ENCODE data around the gene REXO2. TPM values are rescaled to one million over a fixed set of nuclear protein-coding genes. Genes with fewer than 3 reads are reported as not detected.

REXO2 gene
- polyA plus RNA-seq (ENCODE audit: insufficient read length in 4 of 4) = 100 to 1,000 TPM; 114 to 127 (median 116) TPM

- peak; percentile 77 to 88 (median 86) for DNase-seq (ENCODE audit: low read depth in 4 of 4, low spot score in 3 of 4)
Observed at GRCh38 chr11:114439229-114440120, at the start of gene REXO2. Gene REXO2, plus strand, starts transcription at chr11:114439467. Its CDS starts 62 bp downstream, at chr11:114439529.

GRCh38 chr11:114392735-114393667, 46.3 kb upstream of the REXO2 start:
- DNase-seq (ENCODE audit: low read depth in 4 of 4, low spot score in 3 of 4) = no peak

GRCh38 chr11:114395736-114396135, 43.5 kb upstream of the REXO2 start:
- no peak for DNase-seq (ENCODE audit: low read depth in 4 of 4, low spot score in 3 of 4)

GRCh38 chr11:114396916-114397315, 42.4 kb upstream of the REXO2 start:
- DNase-seq (ENCODE audit: low read depth in 4 of 4, low spot score in 3 of 4) = no peak

GRCh38 chr11:114397349-114397982, 41.8 kb upstream of the REXO2 start:
- DNase-seq (ENCODE audit: low read depth in 4 of 4, low spot score in 3 of 4) = no peak

GRCh38 chr11:114398303-114398920, 40.9 kb upstream of the REXO2 start:
- DNase-seq (ENCODE audit: low read depth in 4 of 4, low spot score in 3 of 4) = no peak

- DNase-seq (ENCODE audit: low read depth in 4 of 4, low spot score in 3 of 4) = peak in 3 of 4 donors; percentile 34 to 53 (median 51)
Observed at GRCh38 chr11:114399490-114400215, 39.6 kb upstream of the REXO2 start.

GRCh38 chr11:114400216-114400914, 38.9 kb upstream of the REXO2 start, which contains the start of the genes C11orf71 and RBM7:
Gene C11orf71, minus strand, starts transcription at chr11:114400511. Its CDS starts 180 bp downstream, at chr11:114400331.
Gene RBM7, plus strand, starts transcription at chr11:114400666. Its CDS starts 6 bp downstream, at chr11:114400672.
- peak; percentile 92 to 98 (median 96) for DNase-seq (ENCODE audit: low read depth in 4 of 4, low spot score in 3 of 4)

GRCh38 chr11:114400915-114401223, 38.4 kb upstream of the REXO2 start:
- DNase-seq (ENCODE audit: low read depth in 4 of 4, low spot score in 3 of 4) = no peak

- DNase-seq (ENCODE audit: low read depth in 4 of 4, low spot score in 3 of 4) = peak in 1 of 4 donors; percentile 18
Observed at GRCh38 chr11:114401311-114401710, 38.0 kb upstream of the REXO2 start.

GRCh38 chr11:114412946-114413345, 26.3 kb upstream of the REXO2 start:
- DNase-seq (ENCODE audit: low read depth in 4 of 4, low spot score in 3 of 4) = no peak

GRCh38 chr11:114413958-114414357, 25.3 kb upstream of the REXO2 start:
- DNase-seq (ENCODE audit: low read depth in 4 of 4, low spot score in 3 of 4) = no peak

GRCh38 chr11:114416441-114416961, 22.8 kb upstream of the REXO2 start:
- no peak for DNase-seq (ENCODE audit: low read depth in 4 of 4, low spot score in 3 of 4)

GRCh38 chr11:114426280-114426679, 13.0 kb upstream of the REXO2 start:
- no peak for DNase-seq (ENCODE audit: low read depth in 4 of 4, low spot score in 3 of 4)

GRCh38 chr11:114430290-114430689, 9.0 kb upstream of the REXO2 start:
- no peak for DNase-seq (ENCODE audit: low read depth in 4 of 4, low spot score in 3 of 4)

GRCh38 chr11:114432893-114433292, 6.4 kb upstream of the REXO2 start:
- DNase-seq (ENCODE audit: low read depth in 4 of 4, low spot score in 3 of 4) = no peak

- DNase-seq (ENCODE audit: low read depth in 4 of 4, low spot score in 3 of 4) = no peak
Observed at GRCh38 chr11:114433376-114433775, 5.9 kb upstream of the REXO2 start.

GRCh38 chr11:114438303-114438702, 964 bp upstream of the REXO2 start:
- no peak for DNase-seq (ENCODE audit: low read depth in 4 of 4, low spot score in 3 of 4)
